BLaER1 treated with 17β-estradiol and CSF1 and Interleukin-3, amounts not matched to agents 10 nM and 100 nM (cell line): ENCODE measurements around the gene CCT4.
"Not testable (repeated sequence)": the region's sequence is repeated elsewhere in the genome, so short reads cannot be mapped to it uniquely, and the experiment has no call there.

Experiments used
- H3K27ac ChIP-seq, 11 experiments: shearing (Covaris generic); formaldehyde crosslinking; 2 replicates each; pipeline ENCODE4 v1.8.1; 2022
- H3K27me3 ChIP-seq, 11 experiments: shearing (Covaris generic); formaldehyde crosslinking; 2 replicates each; pipeline ENCODE4 v1.8.1; 2022
- H3K36me3 ChIP-seq, 11 experiments: shearing (Covaris generic); formaldehyde crosslinking; 2 replicates each; pipeline ENCODE4 v1.8.1; 2022
- H3K4me1 ChIP-seq, 10 experiments: shearing (Covaris generic); formaldehyde crosslinking; 2 replicates each; pipeline ENCODE4 v1.8.1; 2022
- H3K4me2 ChIP-seq, 11 experiments: shearing (Covaris generic); formaldehyde crosslinking; 2 replicates each; pipeline ENCODE4 v1.8.1; 2022
- H3K4me3 ChIP-seq, 10 experiments: shearing (Covaris generic); formaldehyde crosslinking; 2 replicates each; pipeline ENCODE4 v1.8.1; 2022
- H3K9ac ChIP-seq, 11 experiments: shearing (Covaris generic); formaldehyde crosslinking; 2 replicates each; pipeline ENCODE4 v1.8.1; 2022
- H3K9me3 ChIP-seq, 11 experiments: shearing (Covaris generic); formaldehyde crosslinking; replicated peaks in 1 of 11; 2 replicates each; pipeline ENCODE4 v1.8.1; 2022
- H4K20me1 ChIP-seq, 11 experiments: shearing (Covaris generic); formaldehyde crosslinking; 2 replicates each; pipeline ENCODE4 v1.8.1; 2022
- Cebpa-rat ChIP-seq, 11 experiments: shearing (Covaris generic); IDR thresholded peaks; 2 replicates each; pipeline ENCODE4 v1.8.1; 2022

The CCT4 gene

DNA sequence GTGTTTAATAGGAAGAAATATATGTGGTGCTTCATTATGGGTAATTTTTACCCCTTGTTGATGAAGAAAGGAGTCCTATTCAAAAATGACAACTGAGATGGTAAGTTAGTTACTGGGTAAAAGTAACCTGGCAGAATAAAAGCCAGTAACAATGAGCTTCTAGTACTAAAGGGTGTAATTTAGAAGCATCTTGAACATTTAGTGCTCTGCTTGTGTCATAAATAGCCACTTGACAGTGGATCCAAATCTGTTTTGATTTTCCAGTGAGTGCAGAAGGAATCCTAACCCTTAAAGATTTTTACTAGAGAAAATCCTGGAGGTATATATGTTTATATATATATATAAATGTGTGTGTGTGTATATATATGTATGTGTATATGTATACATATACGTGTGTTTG is 32.1 kb upstream of the CCT4 start:
- Histone ChIP-seq H3K27ac (no peak overlapping the region), H3K27me3 (no peaks in the 10 kb centered on the region), H3K9me3 (no peaks in the 10 kb centered on the region), H3K4me3 (no peak overlapping the region), H3K36me3 (peaks cover 0 to 16% (median 9%) of the 10 kb centered on the region in 11 experiments; a peak in 10 of 22 replicates), H4K20me1 (0 out of 22 replicates have a peak, but pooled peaks cover 0 to 3% (median 0%) of the 10 kb centered on the region in 11 experiments), H3K4me2 (no peak overlapping the region), H3K9ac (no peak overlapping the region), H3K4me1 (no peaks in the 10 kb centered on the region)
- TF ChIP-seq Cebpa-rat (IDR thresholded peaks at IDR 0.05): no peak

DNA sequence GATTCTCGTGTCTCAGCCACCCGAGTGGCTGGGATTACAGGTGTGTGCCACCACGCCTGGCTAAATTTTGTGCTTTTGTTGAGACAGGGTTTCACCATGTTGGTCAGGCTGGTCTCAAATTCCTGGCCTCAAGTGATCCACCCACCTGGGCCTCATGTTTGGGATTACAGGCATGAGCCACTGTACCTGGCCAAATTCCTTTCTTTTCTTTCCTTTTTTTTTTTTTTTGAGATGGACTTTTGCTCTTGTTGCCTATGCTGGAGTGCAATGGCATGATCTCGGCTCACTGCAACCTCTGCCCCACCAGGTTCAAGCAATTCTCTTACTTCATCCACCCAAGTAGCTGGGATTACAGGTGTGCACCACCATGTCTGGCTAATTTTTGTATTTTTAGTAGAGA is 26.3 kb upstream of the CCT4 start:
- not testable (repeated sequence) for H3K4me2 ChIP-seq, H3K4me3 ChIP-seq, H3K9me3 ChIP-seq, H3K27ac ChIP-seq, H3K4me1 ChIP-seq, H3K9ac ChIP-seq, H3K27me3 ChIP-seq
- Histone ChIP-seq H3K36me3 (peaks cover 0 to 12% (median 5%) of the 10 kb centered on the region in 11 experiments; a peak in 8 of 22 replicates), H4K20me1 (peaks cover 0 to 25% (median 0%) of the 10 kb centered on the region in 11 experiments; a peak in 5 of 22 replicates)

DNA sequence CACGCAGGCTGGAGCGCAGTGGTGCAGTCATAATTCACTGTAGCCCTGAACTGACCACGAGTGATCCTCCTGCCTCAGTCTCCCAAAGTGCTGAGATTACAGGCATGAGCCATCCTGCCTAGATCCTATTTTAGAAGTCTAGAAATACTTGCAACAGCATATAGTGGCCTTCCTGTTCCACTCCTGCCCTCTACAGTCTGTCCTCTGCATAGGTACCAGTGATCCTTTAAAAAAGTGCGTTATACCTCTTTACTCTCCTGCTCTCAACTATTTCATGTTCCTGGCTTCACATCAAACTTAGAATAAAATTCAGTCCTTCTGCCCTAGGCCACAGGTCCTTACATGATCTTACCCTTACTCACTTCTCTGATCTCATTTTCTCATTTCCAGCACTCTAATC is 23.1 kb upstream of the CCT4 start:
- H3K36me3 ChIP-seq: peaks cover 0 to 13% (median 0%) of the 10 kb centered on the region in 11 experiments; a peak in 2 of 22 replicates
- H3K27me3 ChIP-seq: no peaks in the 10 kb centered on the region
- no peak for TF ChIP-seq Cebpa-rat (IDR thresholded peaks at IDR 0.05)
- H3K27ac ChIP-seq: no peak overlapping the region
- H3K4me1 ChIP-seq: peaks cover under 1 to 11% (median 9%) of the 10 kb centered on the region in 10 experiments; a peak in 17 of 20 replicates
- no peak overlapping the region for H3K9ac ChIP-seq
- peaks cover 0 to 26% (median 0%) of the 10 kb centered on the region in 11 experiments; a peak in 5 of 22 replicates for H4K20me1 ChIP-seq
- no peak overlapping the region for H3K4me3 ChIP-seq
- no peak overlapping the region for H3K4me2 ChIP-seq
- no peaks in the 10 kb centered on the region for H3K9me3 ChIP-seq

DNA sequence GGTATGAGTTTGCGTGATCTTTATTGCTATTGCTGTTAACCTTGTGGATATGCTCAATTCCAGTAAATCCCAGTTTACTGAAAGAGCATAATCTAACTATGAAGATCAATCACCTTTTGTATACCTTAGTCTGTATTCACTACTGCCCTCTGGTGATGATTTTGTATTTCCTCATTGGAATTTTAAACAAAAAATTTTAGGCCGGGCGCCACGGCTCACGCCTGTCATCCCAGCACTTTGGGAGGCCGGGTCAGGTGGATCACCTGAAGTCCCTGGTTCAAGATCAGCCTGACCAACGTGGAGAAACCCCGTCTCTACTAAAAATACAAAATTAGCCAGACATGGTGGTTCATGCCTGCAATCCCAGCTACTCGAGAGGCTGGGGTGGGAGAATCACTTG is 22.1 kb upstream of the CCT4 start:
- no peak for TF ChIP-seq Cebpa-rat (IDR thresholded peaks at IDR 0.05)
- no peak overlapping the region for H3K4me3 ChIP-seq

DNA sequence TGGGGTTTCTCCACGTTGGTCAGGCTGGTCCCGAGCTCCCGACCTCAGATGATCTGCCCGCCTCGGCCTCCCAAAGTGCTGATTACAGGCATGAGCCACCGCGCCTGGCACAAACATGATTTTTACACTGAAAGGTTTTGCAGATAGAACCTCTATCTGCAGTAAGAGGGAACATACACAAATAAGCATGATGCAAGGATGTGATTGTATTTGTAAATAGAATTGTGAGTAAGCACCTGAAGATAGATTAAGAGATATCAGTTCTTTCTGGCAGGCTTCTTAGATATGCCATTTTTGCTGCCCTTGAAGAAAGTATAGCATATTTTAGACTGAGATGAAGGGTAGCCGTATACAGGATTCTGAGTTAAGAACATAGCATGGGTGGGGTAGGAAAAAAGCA is 20.7 kb upstream of the CCT4 start:
- Histone ChIP-seq H3K27me3 (no peaks in the 10 kb centered on the region), H3K36me3 (peaks cover 0 to 7% (median 0%) of the 10 kb centered on the region in 11 experiments; a peak in 1 of 22 replicates), H4K20me1 (peaks cover 0 to 18% (median 0%) of the 10 kb centered on the region in 11 experiments; a peak in 3 of 22 replicates), H3K27ac (no peak overlapping the region), H3K4me3 (no peak overlapping the region), H3K9me3 (no peaks in the 10 kb centered on the region), H3K4me1 (peaks cover 9 to 21% (median 13%) of the 10 kb centered on the region in 10 experiments; a peak in 19 of 20 replicates), H3K4me2 (no peak overlapping the region), H3K9ac (no peak overlapping the region)
- TF ChIP-seq Cebpa-rat (IDR thresholded peaks at IDR 0.05): no peak

More for the DNA sequence above, 22.1 kb upstream of the CCT4 start:
- H3K4me1 ChIP-seq: peaks cover 5 to 16% (median 13%) of the 10 kb centered on the region in 10 experiments; a peak in 18 of 20 replicates
- peaks cover 0 to 7% (median 0%) of the 10 kb centered on the region in 11 experiments; a peak in 2 of 22 replicates for H3K36me3 ChIP-seq
- no peaks in the 10 kb centered on the region for H3K27me3 ChIP-seq
- peaks cover 0 to 26% (median 0%) of the 10 kb centered on the region in 11 experiments; a peak in 5 of 22 replicates for H4K20me1 ChIP-seq
- H3K9me3 ChIP-seq: no peaks in the 10 kb centered on the region
- H3K9ac ChIP-seq: no peak overlapping the region
- H3K27ac ChIP-seq: no peak overlapping the region
- no peak overlapping the region for H3K4me2 ChIP-seq

DNA sequence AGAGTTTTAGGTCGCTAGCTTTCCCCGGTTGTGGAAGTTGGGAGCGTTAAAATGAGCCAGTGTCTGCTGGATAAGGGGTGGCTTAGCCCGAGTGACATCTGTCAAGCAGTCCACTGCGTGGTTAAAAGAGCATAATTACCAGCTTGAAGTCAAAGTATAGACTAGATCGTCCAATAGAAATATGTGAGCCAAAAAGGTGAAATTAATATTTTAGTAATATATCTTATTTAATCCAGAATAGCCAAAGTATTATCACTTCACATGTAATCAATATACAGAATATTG is 17.7 kb upstream of the CCT4 start:
- no peak for TF ChIP-seq Cebpa-rat (IDR thresholded peaks at IDR 0.05)
- Histone ChIP-seq H3K4me1 (peaks cover 9 to 21% (median 13%) of the 10 kb centered on the region in 10 experiments; a peak in 19 of 20 replicates), H3K27me3 (no peaks in the 10 kb centered on the region), H3K9ac (peak overlapping the region; percentile 83 to 93 (median 87)), H3K9me3 (no peaks in the 10 kb centered on the region), H3K4me2 (peak overlapping the region; percentile 69 to 92 (median 87)), H4K20me1 (peaks cover 0 to 10% (median 0%) of the 10 kb centered on the region in 11 experiments; a peak in 3 of 22 replicates), H3K36me3 (0 out of 22 replicates have a peak, but pooled peaks cover 0 to 7% (median 0%) of the 10 kb centered on the region in 11 experiments), H3K27ac (peak overlapping the region; percentile 57 to 84 (median 77); a peak in 21 of 22 replicates), H3K4me3 (peak overlapping the region; percentile 75 to 94 (median 86))

DNA sequence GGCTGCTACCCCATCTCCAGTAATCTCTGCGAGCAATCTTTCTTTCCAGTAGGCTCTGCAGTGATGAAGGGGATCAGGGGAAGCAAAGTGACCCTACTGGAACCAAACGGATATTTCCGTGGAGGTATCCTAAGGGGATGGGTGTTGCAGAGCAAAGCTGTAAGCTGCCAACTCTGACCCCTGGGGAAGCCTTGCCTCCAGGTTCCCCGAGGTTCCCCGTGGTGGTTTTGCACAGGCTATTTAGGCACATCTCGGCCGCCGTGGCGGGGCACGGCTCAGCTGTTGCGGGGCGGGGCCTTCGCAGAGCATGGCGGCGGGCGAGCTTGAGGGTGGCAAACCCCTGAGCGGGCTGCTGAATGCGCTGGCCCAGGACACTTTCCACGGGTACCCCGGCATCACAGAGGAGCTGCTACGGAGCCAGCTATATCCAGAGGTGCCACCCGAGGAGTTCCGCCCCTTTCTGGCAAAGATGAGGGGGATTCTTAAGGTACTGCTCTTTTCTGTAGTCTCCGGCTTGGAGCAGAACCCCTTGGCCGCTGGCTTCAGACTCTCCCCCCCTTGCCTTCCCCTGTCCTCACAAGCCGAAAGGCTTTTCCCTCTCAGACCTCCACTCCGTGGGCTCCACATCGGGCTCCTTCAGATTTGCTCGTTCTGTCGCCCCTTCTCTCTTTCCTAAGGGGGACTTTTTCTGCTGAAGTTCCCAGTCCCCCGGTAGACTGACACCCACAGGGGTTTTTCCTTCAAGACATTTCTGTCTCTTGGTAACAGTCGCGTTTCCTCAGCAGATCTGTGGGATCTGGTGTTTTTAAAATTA is 17.1 kb upstream of the CCT4 start, which contains the start of gene COMMD1:
COMMD1 (plus strand) TSS at position 303 of the 814 bp plus-strand sequence; CDS start at position 308, 5 bp downstream.
- peaks cover 0 to 8% (median 0%) of the 10 kb centered on the region in 11 experiments; a peak in 2 of 22 replicates for H4K20me1 ChIP-seq
- peak within 1 kb of the TSS; percentile 81 to 92 (median 87) for H3K4me2 ChIP-seq
- H3K4me3 ChIP-seq: peak within 1 kb of the TSS; percentile 75 to 94 (median 86)
- peaks cover 9 to 21% (median 13%) of the 10 kb centered on the region in 10 experiments; a peak in 19 of 20 replicates for H3K4me1 ChIP-seq
- no peaks in the 10 kb centered on the region for H3K9me3 ChIP-seq
- H3K9ac ChIP-seq: peak within 1 kb of the TSS; percentile 83 to 93 (median 87)
- TF ChIP-seq Cebpa-rat (IDR thresholded peaks at IDR 0.05): no peak
- H3K36me3 ChIP-seq: 0 out of 22 replicates have a peak, but pooled peaks cover 0 to 7% (median 0%) of the 10 kb centered on the region in 11 experiments
- peak within 1 kb of the TSS; percentile 57 to 84 (median 77) for H3K27ac ChIP-seq
- no peaks in the 10 kb centered on the region for H3K27me3 ChIP-seq

DNA sequence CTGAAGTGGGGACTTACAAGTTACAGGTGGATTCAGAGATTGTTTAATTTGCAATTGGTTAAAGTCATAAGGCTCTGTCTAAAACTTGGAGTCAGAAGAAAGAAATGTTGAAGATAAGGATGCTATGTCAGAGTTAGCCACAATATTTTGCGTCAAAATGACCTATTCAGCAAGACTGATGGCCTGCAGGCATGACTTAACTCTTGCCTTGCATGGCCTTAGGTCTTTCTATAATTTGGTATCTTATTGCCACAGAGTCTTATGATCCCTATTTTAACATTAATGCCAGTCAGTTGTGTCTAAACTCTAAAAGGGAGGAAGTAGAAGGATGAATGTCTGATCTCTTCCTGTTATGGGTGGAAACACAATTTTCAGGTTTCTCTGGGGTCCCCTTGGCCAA is 11.8 kb upstream of the CCT4 start:
- Histone ChIP-seq H3K27me3 (no peaks in the 10 kb centered on the region), H3K4me3 (no peak overlapping the region), H3K4me1 (peaks cover 0 to 6% (median 2%) of the 10 kb centered on the region in 10 experiments; a peak in 7 of 20 replicates), H3K9ac (no peak overlapping the region), H3K36me3 (no peaks in the 10 kb centered on the region), H4K20me1 (no peaks in the 10 kb centered on the region), H3K27ac (no peak overlapping the region), H3K9me3 (no peaks in the 10 kb centered on the region), H3K4me2 (no peak overlapping the region)
- TF ChIP-seq Cebpa-rat (IDR thresholded peaks at IDR 0.05): no peak

DNA sequence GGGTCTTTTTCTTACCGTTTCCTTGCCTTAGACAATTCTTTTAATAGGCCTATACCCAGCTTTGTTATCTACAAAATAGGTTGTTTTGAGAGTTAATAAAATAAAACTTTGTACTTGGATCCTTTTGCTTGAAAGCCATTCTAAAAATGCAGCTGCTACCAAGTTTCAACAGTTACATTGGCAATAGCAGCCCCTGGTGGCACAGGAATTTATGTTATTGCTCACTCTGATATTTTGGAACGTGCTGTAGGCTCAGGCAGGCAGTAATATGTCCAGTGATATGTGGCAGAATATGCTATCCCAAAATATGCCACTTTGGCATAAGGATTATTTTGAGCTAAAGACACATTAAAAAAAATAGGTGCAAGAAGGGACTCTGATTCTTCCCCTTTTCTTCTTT is 10.4 kb upstream of the CCT4 start:
- no peaks in the 10 kb centered on the region for H4K20me1 ChIP-seq
- H3K4me3 ChIP-seq: no peak overlapping the region
- no peak overlapping the region for H3K9ac ChIP-seq
- no peaks in the 10 kb centered on the region for H3K4me1 ChIP-seq
- no peaks in the 10 kb centered on the region for H3K27me3 ChIP-seq
- no peak overlapping the region for H3K4me2 ChIP-seq
- TF ChIP-seq Cebpa-rat (IDR thresholded peaks at IDR 0.05): no peak
- no peaks in the 10 kb centered on the region for H3K36me3 ChIP-seq
- H3K27ac ChIP-seq: no peak overlapping the region
- H3K9me3 ChIP-seq: no peaks in the 10 kb centered on the region
